H1 (cell line): ENCODE data around the gene SECISBP2. TPM values are rescaled to one million over a fixed set of nuclear protein-coding genes. Genes with fewer than 3 reads are reported as not detected.
A peak's percentile ranks its signal among the peaks of the same experiment; 100 is the strongest.

Source experiments
- CEBPB ChIP-seq: IDR thresholded peaks from 2 replicates; pipeline ENCODE4 v1.6.1; 2012; ENCODE audit warnings: low read depth, low read length
- CHD1 ChIP-seq: IDR thresholded peaks from 2 replicates; pipeline ENCODE4 v1.6.1; 2012; ENCODE audit warnings: low read depth, low read length, improper control_type of control experiment
- CHD2 ChIP-seq: IDR thresholded peaks from 2 replicates; pipeline ENCODE4 v1.6.1; 2012; ENCODE audit warnings: low read length, improper control_type of control experiment
- CTBP2 ChIP-seq: IDR thresholded peaks from 2 replicates; pipeline ENCODE4 v1.7.0; 2011; ENCODE audit warnings: borderline replicate concordance, mild to moderate bottlenecking, moderate library complexity, mixed read lengths, low read length; ENCODE audit not compliant: insufficient read depth, insufficient read length
- TAF7 ChIP-seq: optimal IDR thresholded peaks from 2 replicates; pipeline ENCODE3; 2011; ENCODE audit warnings: low read depth, mild to moderate bottlenecking, inconsistent platforms, low read length, moderate library complexity, borderline replicate concordance
- TEAD4 ChIP-seq: IDR thresholded peaks from 2 replicates; pipeline ENCODE4 v1.6.1; 2012; ENCODE audit warnings: low read depth, low read length, inconsistent platforms, mixed read lengths
- polyA plus RNA-seq, 7 experiments: library from polyadenylated mRNA; depleted of rRNA in 3 of 7; stranded (reverse) in 5 of 7; unstranded in 2 of 7; fragments of >200 nt in 5 of 7; fragments of 200-250 nt in 2 of 7; gene quantifications; 1 replicate in 5 of 7; 2 replicates in 1 of 7; 4 replicates in 1 of 7; pipeline versions ENCODE4 v1.2.1 to v1.2.3, GENCODE V29; 2011 to 2013; ENCODE audit warnings: missing spikeins in 2 of 7, mixed read lengths in 2 of 7
- total RNA-seq: library from RNA; stranded (reverse); fragmentation: NEBNext Ultra II Directional; extraction: Animal tissue kit (Norgen Biotek cat#: 25700); gene quantifications from 2 replicates; pipeline ENCODE4 v1.2.1, GENCODE V29; 2021
- TF ChIP-seq, protein P1 (sequence below): fragments of 300-600 bp; sonication (generic); IDR thresholded peaks from 2 replicates; pipeline ENCODE4 v1.7.1; 2012; ENCODE audit warnings: low read length, moderate library complexity, mild to moderate bottlenecking, inconsistent platforms; ENCODE audit not compliant: insufficient replicate concordance

Gene SECISBP2
- total and polyA plus RNA-seq, 2 of the 8 experiments (the other 6 are each of a cell fraction or from before 2014, with no cell fraction given): 39.0 to 61.7 TPM

DNA sequence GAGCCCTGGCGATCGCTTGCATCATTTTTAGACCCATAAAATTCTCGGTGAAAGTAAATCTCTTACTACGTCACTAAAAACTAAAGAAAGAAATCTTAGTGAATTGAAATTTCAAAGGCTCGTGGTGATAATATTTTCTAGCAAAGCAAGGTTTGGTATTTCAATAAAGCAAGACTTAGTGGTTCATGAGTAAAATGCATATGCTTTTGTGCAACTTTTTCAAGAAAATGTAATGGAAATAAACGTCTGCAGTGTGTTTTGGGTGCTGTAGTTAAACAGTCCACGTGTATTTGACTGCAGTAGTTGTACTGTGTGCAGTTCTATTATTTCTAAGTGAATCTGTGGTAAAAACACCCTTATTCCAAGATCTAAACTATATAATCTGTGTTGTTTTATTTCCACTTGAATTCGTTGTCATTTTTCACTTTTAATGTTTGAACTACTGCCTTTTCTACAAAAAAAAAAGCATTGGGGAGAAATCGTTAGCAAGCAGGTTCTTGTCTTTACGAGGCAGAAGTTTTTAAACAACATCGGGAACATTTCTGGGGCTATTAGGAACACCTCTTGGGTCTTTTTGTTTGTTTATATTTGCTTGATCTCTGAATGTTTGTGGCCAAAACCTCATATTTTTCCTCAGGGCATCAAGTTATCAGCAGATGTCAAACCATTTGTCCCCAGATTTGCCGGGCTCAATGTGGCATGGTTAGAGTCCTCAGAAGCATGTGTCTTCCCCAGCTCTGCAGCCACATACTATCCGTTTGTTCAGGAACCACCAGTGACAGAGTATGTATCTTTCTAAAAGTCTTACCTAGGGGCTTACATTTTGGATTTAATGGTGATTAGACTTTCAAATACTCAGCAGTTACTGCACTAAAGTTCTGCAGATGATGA lies 960 bp downstream of the SECISBP2 start (continued):
- TF ChIP-seq, protein P1, sequence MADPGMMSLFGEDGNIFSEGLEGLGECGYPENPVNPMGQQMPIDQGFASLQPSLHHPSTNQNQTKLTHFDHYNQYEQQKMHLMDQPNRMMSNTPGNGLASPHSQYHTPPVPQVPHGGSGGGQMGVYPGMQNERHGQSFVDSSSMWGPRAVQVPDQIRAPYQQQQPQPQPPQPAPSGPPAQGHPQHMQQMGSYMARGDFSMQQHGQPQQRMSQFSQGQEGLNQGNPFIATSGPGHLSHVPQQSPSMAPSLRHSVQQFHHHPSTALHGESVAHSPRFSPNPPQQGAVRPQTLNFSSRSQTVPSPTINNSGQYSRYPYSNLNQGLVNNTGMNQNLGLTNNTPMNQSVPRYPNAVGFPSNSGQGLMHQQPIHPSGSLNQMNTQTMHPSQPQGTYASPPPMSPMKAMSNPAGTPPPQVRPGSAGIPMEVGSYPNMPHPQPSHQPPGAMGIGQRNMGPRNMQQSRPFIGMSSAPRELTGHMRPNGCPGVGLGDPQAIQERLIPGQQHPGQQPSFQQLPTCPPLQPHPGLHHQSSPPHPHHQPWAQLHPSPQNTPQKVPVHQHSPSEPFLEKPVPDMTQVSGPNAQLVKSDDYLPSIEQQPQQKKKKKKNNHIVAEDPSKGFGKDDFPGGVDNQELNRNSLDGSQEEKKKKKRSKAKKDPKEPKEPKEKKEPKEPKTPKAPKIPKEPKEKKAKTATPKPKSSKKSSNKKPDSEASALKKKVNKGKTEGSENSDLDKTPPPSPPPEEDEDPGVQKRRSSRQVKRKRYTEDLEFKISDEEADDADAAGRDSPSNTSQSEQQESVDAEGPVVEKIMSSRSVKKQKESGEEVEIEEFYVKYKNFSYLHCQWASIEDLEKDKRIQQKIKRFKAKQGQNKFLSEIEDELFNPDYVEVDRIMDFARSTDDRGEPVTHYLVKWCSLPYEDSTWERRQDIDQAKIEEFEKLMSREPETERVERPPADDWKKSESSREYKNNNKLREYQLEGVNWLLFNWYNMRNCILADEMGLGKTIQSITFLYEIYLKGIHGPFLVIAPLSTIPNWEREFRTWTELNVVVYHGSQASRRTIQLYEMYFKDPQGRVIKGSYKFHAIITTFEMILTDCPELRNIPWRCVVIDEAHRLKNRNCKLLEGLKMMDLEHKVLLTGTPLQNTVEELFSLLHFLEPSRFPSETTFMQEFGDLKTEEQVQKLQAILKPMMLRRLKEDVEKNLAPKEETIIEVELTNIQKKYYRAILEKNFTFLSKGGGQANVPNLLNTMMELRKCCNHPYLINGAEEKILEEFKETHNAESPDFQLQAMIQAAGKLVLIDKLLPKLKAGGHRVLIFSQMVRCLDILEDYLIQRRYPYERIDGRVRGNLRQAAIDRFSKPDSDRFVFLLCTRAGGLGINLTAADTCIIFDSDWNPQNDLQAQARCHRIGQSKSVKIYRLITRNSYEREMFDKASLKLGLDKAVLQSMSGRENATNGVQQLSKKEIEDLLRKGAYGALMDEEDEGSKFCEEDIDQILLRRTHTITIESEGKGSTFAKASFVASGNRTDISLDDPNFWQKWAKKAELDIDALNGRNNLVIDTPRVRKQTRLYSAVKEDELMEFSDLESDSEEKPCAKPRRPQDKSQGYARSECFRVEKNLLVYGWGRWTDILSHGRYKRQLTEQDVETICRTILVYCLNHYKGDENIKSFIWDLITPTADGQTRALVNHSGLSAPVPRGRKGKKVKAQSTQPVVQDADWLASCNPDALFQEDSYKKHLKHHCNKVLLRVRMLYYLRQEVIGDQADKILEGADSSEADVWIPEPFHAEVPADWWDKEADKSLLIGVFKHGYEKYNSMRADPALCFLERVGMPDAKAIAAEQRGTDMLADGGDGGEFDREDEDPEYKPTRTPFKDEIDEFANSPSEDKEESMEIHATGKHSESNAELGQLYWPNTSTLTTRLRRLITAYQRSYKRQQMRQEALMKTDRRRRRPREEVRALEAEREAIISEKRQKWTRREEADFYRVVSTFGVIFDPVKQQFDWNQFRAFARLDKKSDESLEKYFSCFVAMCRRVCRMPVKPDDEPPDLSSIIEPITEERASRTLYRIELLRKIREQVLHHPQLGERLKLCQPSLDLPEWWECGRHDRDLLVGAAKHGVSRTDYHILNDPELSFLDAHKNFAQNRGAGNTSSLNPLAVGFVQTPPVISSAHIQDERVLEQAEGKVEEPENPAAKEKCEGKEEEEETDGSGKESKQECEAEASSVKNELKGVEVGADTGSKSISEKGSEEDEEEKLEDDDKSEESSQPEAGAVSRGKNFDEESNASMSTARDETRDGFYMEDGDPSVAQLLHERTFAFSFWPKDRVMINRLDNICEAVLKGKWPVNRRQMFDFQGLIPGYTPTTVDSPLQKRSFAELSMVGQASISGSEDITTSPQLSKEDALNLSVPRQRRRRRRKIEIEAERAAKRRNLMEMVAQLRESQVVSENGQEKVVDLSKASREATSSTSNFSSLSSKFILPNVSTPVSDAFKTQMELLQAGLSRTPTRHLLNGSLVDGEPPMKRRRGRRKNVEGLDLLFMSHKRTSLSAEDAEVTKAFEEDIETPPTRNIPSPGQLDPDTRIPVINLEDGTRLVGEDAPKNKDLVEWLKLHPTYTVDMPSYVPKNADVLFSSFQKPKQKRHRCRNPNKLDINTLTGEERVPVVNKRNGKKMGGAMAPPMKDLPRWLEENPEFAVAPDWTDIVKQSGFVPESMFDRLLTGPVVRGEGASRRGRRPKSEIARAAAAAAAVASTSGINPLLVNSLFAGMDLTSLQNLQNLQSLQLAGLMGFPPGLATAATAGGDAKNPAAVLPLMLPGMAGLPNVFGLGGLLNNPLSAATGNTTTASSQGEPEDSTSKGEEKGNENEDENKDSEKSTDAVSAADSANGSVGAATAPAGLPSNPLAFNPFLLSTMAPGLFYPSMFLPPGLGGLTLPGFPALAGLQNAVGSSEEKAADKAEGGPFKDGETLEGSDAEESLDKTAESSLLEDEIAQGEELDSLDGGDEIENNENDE: peak; percentile 50
- TF ChIP-seq CHD1 (0 out of 2 replicates have a peak, but pooled peaks have one; percentile 17), CHD2 (no peak), TAF7 (peak; percentile 5), CEBPB (peak; percentile 92), CTBP2 (no peak), TEAD4 (no peak)
- TF ChIP-seq, all 59 proteins: peak for 4
